GM18951 (cell line): ENCODE data around the gene ACE2.

Experiments
- POLR2A ChIP-seq: IDR thresholded peaks from 4 replicates; pipeline ENCODE4 v1.6.1; 2011; ENCODE audit warnings: mild to moderate bottlenecking; ENCODE audit not compliant: insufficient read length, insufficient read depth; ENCODE audit errors: extremely low read depth
- in situ Hi-C: fragments of 300-500 bp; cut with MboI; formaldehyde crosslinking; loops from one replicate; pipeline ENCODE4 v1.12.0; 2022; ENCODE audit warnings: low sequenced_read_pairs, mixed read lengths, inconsistent platforms; ENCODE audit not compliant: unreplicated experiment

Gene ACE2

GRCh38 chrX:15563056-15563455 is 37.7 kb downstream of the ACE2 start:
- in situ Hi-C loops, result no loop called here

GRCh38 chrX:15560924-15561323 is 39.8 kb downstream of the ACE2 start:
- in situ Hi-C loops, result no loop called here
- no peak for TF ChIP-seq POLR2A

More at GRCh38 chrX:15563056-15563455, 37.7 kb downstream of the ACE2 start:
- TF ChIP-seq POLR2A, result no peak

GRCh38 chrX:15559227-15559626 is 41.5 kb downstream of the ACE2 start:
- in situ Hi-C loops, result no loop called here
- TF ChIP-seq POLR2A, result no peak

- in situ Hi-C loops, result no loop called here
- no peak for TF ChIP-seq POLR2A
Observed at GRCh38 chrX:15549189-15550012, 51.4 kb downstream of the ACE2 start.

GRCh38 chrX:15547356-15547755 is 53.4 kb downstream of the ACE2 start:
- TF ChIP-seq POLR2A, result no peak
- in situ Hi-C loops, result no loop called here

- TF ChIP-seq POLR2A, result no peak
- in situ Hi-C loops, result no loop called here
Observed at GRCh38 chrX:15546745-15547144, 54.0 kb downstream of the ACE2 start.

GRCh38 chrX:15530318-15530717 is 70.4 kb downstream of the ACE2 start:
- no peak for TF ChIP-seq POLR2A
- in situ Hi-C loops, result no loop called here

GRCh38 chrX:15529165-15529564 is 71.6 kb downstream of the ACE2 start:
- in situ Hi-C loops, result no loop called here
- no peak for TF ChIP-seq POLR2A

- in situ Hi-C loops, result no loop called here
- TF ChIP-seq POLR2A, result no peak
Observed at GRCh38 chrX:15525664-15526416, 74.9 kb downstream of the ACE2 start.

GRCh38 chrX:15524417-15524816 is 76.3 kb downstream of the ACE2 start:
- in situ Hi-C loops, result no loop called here
- no peak for TF ChIP-seq POLR2A

- in situ Hi-C loops, result no loop called here
- TF ChIP-seq POLR2A, result no peak
Observed at GRCh38 chrX:15523088-15523487, 77.7 kb downstream of the ACE2 start.

GRCh38 chrX:15522464-15522863 is 78.3 kb downstream of the ACE2 start:
- in situ Hi-C loops, result no loop called here
- TF ChIP-seq POLR2A, result no peak

- in situ Hi-C loops, result no loop called here
- TF ChIP-seq POLR2A, result no peak
Observed at GRCh38 chrX:15515931-15516330, 84.8 kb downstream of the ACE2 start.

- in situ Hi-C loops, result no loop called here
Observed at GRCh38 chrX:15514279-15514678, 86.5 kb downstream of the ACE2 start.

More at GRCh38 chrX:15514279-15514678, 86.5 kb downstream of the ACE2 start:
- TF ChIP-seq POLR2A, result no peak
